HG03064 (cell line): ENCODE data around the gene ATP8B1.
A peak's percentile ranks its signal among the peaks of the same experiment; 100 is the strongest.
"Not testable (repeated sequence)": the region's sequence is repeated elsewhere in the genome, so short reads cannot be mapped to it uniquely, and the experiment has no call there.

ENCODE experiments used
- ATAC-seq: cut with Tn5 transposase; IDR thresholded peaks from one replicate; pipeline ENCODE4 v1.9.1; 2021; ENCODE audit warnings: low read depth; ENCODE audit not compliant: unreplicated experiment

The ATP8B1 gene

DNA sequence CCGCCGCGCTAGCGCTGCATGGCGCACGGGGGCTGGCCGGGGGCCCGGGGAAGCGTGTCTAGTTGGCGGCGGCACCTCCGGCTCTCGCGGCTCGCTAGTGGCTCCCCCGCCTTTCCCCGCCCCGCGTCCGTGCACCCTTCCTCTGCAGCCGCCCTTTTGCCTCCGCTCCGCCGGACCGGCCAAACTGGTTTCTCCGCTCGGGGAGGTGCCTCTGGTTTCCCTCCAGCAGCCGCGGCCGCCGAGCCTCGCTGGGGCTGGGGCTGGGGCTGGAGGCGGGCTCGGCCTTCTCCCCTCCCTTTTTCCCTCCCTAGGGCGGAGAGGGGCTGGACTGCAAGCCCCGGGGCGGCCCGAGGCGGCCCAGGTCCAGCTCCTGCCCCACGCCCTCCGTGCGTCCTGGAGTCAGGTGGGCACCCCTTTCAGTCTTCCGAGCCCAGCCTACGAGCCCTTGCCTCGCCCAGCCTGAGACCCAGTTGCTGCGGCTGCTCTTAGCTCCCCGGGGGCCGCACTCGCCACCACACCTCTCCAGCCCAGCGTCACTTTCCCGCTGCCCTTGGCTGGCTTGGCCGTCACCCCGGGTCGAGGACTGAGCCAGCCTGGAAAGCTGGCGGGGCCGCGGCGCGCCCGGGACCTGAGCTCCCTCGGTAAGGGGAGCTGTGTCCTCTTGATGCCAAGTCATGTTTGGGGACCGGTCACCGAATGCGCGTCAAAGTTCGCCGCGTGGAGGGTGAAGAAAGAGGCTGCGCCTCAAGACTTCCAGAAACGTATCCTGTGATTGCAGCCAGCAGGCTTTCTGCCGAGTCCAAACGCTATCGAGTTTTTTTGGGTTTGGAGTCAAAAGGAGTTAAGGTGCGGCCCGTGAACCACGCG, at the start of gene ATP8B1:
Gene ATP8B1, minus strand, starts transcription at position 213 of the 867 bp plus-strand sequence. CDS start 71,508 bp downstream, outside the sequence.
- no peak for ATAC-seq

DNA sequence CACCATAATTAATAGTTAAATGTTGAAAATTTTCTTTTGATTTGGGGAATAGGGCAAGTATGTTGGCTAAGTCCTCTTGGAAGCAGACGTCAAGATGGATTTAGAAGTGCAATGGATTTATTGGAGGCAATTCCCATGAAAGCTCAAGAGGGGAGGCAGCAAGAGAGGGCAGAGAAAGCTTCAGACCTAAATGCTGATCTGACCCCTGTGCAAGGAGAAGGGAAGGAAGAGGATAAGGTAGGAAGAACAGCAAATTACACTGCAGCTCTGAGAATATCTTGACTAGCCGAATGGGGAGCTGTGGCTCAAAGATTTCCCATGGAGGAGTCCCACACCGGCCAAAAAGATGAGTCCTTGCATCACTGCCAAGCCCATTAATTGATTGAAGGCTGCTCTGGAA, 46.9 kb upstream of the ATP8B1 start:
- no peak for ATAC-seq

DNA sequence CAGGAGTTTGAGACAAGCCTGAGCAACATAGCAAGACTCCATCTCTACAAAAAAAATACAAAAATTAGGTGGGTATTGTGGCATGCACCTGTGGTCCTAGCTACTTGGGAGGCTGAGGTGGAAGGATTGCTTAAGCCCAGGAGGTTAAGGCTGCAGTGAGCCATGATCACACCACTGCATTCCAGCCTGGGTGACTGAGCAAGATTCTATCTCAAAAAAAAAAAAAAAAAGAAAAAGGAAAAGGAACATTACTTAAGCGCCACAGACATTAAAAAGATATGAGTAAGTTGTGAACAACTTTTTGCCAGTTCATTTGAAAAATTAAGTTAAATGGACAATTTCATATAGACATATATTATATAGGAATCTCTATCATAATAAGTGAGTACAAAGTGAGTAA, 45.3 kb upstream of the ATP8B1 start:
- not testable (repeated sequence) for ATAC-seq

DNA sequence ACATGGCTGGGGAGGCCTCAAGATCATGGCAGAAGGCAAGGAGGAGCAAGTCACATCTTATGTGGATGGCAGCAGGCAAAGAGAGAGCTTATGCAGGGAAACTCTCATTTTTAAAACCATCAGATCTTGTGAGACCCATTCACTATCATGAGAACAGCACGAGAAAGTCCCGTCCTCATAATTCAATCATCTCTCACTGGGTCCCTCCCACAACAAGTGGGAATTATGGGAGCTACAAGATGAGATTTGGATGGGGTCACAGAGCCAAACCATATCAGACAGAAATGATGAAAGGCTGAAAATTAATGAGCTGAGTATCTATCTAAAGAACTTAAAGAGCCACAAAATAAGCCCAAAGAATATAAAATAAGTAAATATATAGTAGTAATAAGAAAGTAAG, 44.3 kb upstream of the ATP8B1 start:
- not testable (repeated sequence) for ATAC-seq

DNA sequence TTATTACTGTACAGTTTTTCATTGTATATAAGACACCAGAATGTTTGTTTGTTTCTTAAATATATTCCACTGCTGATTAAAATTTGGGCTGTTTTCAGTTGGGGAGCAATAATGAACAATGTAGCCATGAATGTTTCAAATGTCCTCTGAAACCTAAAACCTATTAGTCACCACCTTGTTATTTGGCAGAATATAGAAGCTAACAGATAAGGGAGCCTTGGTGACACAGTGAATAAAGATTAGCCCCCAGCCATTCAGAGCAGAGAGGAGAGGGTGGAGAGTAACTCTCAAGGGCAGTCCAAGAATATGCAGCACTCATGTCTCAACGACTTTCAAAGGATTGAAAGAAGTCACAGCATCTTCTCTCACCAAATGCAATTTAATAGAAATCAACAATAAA, 43.1 kb upstream of the ATP8B1 start:
- ATAC-seq: no peak

DNA sequence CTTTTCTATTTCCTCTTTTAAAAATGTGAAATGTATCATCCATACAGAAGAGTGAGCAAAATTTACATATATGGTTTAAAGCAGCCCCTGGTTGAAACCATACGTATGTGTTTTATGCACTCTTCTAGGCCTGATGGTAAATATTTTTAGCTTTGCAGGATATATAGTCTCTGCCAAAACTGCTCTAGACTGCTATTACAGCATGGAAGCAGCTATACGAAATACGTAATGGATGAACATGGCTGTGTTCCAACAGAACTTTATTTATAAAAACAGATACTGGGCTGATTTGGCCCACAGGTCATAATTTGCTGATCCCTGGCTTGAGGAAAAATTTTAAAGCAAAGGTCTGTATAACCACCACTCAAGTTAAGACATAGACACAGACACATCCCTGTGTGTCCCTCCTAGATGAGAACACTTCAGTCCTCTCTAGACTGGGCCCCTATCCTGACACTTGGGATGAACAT, 42.5 kb upstream of the ATP8B1 start:
- peak; percentile 45 for ATAC-seq

DNA sequence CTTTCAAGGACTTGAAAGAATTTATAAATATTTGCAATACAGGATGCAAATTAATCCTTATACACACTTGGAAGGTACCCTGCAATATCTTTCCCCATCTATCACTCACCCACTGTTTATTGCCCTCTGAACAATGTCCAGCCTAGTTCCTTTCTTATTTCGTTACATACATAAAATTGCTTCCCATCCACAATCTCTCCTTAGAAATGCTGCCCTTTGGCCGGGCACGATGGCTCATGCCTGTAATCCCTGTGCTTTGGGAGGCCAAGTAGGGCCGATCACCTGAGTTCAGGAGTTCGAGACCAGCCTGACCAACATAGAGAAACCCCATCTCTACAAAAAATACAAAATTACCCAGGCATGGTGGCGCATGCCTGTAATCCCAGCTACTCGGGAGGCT, 41.2 kb upstream of the ATP8B1 start:
- ATAC-seq: no peak

DNA sequence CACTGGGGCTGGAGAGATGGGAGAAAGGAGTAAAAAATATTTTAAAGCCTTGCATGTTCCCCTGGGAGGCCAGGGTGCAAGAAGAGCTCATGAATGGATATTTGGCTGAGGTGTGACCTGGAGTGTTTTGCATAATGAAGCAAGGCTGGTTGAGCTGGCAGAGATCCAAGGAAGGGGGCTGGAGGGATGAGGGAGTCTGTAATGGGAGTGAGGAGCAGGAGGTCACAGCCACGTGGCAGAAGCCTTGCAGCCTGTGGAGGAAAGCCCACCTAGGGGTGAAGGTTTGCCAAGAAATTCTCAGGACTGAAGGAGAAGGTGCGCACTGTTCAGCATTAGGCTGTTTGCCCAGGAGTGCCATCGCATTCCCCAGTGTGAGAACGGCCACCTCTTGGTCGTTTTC, 40.3 kb upstream of the ATP8B1 start:
- ATAC-seq: no peak

DNA sequence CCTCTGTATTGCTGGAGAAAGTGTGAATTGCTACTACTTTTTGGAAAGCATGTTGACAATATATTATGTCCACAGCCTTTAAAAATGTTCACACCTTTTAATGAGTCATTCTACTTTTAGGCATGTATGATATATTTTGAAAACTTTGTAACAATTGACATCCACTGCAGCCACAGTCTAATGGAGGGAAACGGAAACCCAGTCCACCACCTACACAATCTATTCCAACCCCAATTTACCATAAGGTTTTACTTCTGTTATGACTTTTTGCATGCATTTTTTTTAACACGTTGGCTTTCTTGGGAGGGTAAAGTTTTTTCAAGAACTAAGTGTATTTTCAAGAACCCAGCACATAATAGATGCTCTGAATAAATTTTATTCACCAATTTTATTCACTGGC, 38.5 kb upstream of the ATP8B1 start:
- ATAC-seq: peak; percentile 38

DNA sequence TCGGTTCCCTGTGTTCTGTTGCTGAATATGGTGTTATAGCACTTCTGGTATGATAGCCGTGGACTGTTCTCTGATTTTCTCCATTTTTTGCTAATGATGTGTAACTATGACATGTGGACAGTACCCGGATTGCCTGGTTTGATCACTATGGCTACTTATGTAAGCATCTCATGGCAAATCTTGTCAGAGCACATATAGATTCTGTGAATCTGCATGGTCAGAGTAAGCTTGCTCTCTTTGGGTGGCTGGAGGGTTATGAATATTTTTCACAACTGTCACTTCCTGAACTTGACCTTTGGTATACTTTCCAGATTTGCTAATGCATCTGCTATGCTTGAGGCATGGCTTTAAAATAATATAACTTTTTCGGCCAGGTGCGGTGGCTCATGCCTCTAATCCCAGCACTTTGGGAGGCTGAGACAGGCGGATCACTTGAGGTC, 36.8 kb upstream of the ATP8B1 start:
- no peak for ATAC-seq

DNA sequence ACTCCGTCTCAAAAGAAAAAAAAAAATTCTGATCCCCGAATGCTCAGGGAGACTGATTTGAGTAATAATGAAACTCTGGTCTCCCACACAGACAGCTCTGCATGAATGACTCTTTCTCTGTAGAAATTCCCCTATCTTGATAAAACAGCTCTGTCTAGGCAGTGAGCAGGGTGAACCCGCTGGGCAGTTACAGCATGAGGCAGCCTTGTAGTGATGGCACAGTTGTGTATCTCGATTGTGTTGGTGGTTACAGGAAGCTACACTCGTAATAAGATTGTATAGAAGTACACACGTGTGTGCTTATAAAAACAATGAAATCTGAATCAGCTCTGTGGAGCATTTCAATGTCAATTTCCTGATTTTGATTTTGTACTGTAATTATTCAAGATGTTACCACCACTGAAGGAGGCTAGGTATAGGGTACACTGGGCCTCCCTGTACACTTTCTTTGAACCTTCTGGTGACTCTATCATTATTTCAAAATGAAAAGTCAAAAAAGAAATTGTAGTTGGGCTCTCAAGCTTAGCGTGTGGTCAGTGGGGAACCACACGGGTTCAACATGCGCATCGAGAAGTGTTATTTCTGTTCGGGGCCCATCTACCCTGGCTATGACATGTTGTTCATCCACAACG, 34.9 kb upstream of the ATP8B1 start:
- peak; percentile 81 for ATAC-seq

DNA sequence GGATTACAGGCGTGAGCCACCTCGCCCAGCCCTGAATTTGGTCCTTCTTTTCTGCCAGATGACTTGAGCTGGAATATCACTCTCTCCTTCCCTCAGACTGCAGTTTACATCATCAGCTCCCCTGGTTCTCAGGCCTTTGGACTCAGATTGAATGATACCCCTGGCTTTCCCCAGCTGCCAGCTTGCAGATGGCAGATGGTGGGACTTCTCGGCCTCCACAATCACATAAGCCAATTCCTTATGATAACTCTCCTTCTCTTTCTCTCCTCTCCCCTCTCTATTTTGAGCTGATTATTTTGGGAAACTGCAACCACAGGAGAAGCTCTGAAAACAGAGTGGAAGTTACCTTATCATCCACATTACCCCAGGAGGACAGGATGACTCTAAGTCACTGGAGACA, 33.4 kb upstream of the ATP8B1 start:
- no peak for ATAC-seq

DNA sequence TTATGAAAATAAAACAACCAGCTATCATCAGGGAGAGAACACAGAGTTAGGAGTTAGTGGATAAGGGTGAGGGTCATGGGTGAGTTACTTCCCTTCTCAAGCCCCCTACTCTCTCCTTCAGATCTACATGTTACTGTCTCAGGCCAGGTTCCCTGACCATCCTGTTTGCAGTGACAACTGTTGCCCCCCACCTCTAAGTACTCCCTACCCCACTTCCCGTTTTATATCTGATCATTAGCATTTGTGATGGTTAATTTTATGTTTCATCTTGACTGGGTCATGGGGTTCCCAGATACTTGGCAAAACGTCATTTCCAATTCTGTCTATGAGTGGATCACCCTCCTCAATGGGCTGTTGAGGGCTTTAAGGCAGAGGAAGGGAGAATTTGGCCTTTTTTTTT, 32.8 kb upstream of the ATP8B1 start:
- no peak for ATAC-seq

DNA sequence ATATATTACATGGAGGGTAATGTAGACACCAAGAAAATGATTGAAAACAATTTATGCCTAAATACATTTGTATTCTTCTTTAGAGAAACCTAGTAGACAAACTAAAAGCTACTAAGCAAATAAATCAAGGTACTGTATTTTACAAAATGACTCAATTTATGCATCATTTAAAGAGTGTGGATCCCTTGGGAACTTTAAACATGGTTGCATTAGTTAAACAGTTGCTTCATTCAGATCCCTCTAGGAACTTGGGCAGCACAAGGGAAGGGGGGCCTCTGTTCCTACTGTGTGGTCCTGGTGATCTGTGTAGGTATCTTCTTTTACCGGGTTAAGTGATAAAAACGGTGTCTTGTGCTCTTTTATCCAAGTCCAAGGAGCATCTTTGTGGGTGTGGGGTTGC, 31.5 kb upstream of the ATP8B1 start:
- ATAC-seq: no peak

DNA sequence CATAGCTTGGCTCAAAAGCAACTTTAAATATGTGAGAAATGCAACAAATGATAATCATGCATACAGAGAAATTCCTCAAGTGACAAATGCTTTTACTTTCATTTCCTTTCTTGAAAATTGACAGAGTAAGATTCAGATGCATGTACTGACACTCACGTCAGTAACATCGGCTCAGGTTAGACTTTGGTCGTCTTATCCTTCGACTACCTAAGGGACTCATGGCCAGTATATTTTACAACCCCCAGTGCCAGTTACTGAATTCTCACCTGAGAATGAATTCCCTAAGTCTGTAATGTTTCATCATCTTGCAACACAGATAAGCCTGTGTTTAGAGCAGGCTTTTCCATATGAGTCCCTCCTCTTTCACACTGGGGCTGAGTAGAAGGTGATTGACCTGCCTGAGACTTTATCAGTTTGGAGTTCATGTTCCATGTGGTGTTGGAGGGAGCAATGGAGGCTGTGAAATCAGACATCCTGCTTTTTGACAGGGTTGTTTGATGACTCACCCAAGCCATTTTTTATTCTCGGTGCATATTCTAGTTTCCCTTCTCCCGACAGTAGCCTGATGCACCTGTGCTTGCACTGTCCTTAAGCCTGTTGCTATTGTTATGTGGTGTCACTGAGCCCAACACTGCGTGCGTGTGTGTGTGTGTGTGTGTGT, 30.5 kb upstream of the ATP8B1 start:
- peak; percentile 42 for ATAC-seq

DNA sequence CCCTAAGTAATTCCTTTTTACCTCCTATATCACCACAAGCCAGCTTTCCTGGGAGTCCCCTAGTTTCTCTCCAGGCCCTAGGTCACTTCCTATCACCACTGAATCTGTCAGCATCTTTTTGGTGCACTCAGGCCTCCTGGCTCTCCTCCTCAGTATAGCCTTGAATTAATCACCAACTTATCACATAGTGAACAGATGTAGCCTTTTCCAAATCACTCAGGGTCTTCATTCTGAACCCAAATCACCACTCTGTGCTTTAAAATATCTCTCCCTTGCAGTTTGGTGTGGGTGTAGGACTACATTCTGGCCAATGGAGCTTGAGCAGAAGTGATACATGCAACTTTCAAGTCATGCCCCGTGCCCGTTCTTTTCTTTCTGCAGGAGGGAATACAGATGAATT, 29.6 kb upstream of the ATP8B1 start:
- no peak for ATAC-seq

DNA sequence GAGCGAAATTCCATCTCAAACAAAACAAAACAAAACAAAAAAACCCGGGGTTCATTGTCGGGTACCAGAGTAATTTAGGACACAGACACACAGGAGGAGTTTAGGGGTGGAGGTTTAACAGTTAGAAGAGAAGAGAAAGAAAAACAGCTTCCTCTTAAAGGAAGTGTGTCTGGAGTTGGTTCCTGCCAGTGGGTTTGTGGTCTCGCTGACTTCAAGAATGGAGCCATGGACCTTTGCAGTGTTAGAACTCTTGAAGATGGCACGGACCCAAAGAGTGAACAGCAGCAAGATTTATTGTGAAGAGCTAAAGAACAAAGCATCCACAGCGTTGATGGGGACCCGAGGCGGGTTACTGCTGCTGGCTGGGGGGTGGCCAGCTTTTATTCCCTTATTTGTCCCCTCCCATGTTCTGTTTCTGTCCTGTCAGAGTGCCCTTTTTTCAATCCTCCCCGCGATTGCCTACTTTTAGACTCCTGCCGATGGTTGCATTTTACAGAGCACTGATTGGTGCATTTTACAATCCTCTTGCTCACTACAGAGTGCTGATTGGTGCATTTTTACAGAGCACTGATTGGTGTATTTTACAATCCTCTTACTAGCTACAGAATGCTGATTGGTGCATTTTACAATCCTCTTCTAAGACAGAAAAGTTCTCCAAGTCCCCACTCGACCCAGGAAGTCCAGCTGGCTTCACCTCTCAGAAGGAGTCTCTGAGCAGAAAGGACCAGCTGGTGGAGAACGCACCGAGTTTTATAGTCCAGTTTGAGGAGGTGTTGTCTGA, 28.7 kb upstream of the ATP8B1 start:
- ATAC-seq: no peak

DNA sequence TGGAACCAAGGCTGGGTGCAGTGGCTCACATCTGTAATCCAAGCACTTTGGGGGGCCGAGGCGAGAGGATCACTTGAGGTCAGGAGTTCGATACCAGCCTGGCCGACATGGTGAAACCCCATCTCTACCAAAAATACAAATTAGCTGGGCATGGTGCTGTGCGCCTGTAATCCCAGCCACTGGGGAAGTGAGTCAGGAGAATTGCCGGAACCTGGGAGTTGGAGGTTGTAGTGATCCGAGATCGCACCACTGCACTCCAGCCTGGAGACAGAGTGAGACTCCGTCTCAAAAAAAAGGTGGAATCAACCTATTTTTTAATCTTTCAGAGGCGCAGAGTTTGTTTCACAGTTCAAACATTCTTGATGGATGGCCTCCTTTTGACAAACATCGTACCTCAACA, 24.5 kb upstream of the ATP8B1 start:
- ATAC-seq: no peak

DNA sequence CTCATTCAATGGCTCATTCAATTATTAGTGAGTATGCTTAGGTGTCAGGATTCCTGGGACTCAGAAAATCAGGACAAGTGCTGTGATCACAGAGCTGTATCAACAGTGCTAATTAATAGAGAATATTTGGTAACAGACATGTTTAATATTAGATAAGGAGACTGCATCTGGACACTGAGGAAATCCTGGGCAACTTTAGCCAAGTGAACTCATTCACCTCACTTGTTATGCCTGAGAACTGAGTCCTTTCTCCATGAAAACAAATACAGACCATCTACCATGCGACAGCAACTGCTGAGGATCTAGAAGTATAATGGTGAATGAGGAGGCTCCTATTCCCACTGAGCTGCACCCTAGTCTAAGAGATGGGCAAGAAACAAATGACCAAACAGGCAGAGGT, 23.1 kb upstream of the ATP8B1 start:
- no peak for ATAC-seq

DNA sequence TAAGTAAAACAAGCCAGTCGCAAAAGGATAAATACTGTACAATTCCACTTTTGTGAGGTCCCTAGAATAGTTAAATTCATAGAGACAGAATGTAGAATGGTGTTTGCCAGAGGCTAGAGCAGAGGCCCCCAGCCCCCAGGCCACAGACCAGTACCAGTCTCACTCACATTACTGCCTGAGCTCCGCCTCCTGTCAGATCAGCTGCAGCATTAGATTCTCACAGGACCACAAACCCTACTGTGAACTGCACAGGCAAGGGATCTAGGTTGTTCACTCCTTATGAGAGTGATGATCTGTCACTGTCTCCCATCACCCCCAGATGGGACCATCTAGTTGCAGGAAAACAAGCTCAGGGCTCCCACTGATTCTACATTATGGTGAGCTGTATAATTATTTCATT, 17.5 kb upstream of the ATP8B1 start:
- not testable (repeated sequence) for ATAC-seq
